ENCODE data around the gene KLHL25.

The KLHL25 gene

DNA sequence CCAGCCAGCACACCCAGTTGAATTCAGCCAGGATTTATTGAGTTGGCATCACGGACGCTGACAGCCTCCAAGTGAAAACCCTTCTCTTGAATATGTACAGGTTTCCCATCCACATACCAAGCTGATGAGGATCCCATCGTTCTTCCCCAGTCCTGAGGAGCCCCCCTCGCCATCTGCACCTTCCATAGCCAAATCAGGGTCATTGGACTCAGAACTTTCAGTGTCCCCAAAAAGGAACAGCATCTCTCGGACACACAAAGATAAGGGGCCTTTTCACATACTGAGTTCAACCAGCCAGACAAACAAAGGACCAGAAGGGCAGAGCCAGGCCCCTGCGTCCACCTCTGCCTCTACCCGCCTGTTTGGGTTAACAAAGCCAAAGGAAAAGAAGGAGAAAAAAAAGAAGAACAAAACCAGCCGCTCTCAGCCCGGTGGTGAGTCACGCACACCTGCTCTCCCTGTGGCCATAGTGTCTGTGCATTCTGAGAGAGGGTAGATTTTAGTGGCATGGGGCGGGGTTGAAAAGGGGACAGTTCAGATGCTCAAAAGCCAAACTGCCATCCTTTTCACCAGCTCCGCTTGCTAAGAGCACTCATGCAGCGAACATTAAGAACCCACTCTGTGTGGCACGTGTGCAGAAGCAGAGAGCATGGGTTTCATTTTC lies 51.2 kb downstream of the KLHL25 start:
- DNase-seq = no peak

DNA sequence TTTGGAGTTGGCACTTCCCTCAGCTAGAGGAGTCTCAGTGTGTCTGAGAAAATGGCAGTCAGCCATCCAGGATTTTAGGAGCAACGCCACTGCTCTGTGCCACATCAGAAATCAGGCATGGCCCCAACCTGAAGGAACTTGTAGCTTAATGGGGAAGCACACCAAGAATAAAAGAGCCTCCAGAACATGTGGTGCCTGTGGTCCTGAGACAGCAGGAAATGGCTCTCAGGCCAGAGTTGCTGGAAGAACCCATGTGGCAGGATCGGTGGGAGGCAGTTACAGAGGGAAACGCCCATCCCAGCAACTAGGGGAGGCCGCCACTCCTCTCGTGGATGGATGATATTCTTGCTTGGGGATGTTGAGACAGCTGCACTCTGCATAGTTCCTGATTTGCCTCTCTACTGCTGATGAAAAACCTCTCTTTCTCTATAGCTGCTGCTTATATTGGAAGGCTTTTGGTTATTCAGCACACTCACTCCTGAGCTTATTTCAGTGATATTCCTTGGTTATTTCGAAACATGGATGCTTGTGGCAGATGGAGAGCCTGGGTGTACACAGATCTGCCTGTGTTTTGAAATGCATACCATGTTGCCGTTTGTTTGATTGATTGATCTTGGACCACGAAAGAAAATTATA lies 52.4 kb downstream of the KLHL25 start:
- DNase-seq = no peak

DNA sequence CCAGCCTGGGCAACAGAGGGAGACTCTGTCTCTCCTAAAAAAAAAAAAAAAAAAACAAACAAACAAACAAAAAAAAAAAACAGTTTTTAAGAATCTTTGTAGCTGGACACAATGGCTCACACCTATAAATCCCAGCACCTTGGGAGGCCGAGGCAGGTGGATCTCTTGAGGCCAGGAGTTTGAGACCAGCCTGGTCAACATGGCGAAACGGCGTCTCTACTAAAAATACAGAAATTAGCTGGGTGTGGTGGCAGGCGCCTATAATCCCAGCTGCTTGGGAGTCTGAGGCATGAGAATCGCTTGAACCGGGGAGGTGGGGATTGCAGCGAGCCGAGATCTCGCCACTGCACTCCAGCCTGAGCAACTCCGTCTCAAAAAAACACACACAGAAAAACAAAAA lies 53.1 kb downstream of the KLHL25 start:
- no peak for DNase-seq

DNA sequence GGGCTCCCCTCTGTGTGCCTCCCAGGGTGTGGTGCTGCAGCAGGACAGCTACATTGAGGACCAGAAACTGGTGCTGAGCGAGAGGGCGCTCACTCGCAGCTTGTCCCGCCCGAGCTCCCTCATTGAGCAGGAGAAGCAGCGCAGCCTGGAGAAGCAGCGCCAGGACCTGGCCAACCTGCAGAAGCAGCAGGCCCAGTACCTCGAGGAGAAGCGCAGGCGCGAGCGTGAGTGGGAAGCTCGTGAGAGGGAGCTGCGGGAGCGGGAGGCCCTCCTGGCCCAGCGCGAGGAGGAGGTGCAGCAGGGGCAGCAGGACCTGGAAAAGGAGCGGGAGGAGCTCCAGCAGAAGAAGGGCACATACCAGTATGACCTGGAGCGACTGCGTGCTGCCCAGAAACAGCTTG lies 53.7 kb downstream of the KLHL25 start:
- no peak for DNase-seq

DNA sequence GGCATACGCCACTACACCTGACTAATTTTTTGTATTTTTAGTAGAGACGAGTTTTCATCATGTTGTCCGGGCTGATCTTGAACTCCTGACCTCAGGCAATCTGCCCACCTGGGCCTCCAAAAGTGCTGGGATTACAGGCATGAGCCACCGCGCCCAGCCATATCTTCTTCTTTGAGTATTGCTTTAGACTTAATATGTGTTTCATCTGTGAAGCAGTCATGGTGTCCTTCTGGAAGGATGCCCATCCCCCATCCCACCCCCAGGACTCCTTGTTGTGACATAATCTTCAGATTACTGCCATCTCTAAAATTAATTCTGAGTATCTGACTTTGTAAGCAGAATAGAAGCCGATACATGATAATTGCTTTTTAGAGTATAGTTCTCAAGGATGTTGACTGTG lies 57.7 kb downstream of the KLHL25 start:
- no peak for DNase-seq

DNA sequence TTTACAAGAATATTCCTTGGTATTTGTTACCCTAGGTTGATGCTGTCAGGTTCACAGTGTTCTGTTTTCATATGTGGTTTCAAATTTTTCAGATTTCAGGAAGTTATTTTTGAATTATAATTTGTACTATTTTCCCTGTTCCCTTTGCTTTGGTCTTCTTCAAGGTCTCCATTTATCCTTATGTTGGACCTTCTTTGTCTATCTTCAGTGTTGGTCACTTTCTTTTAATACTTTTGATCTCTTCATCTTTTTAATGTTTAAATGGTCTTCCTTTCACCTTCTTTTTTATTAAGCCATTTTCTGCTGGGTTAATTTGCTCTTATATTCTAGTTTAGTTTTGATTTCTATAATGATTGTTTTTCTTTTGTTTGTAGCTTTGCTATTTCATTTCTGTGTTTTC lies 61.3 kb downstream of the KLHL25 start:
- no peak for DNase-seq

DNA sequence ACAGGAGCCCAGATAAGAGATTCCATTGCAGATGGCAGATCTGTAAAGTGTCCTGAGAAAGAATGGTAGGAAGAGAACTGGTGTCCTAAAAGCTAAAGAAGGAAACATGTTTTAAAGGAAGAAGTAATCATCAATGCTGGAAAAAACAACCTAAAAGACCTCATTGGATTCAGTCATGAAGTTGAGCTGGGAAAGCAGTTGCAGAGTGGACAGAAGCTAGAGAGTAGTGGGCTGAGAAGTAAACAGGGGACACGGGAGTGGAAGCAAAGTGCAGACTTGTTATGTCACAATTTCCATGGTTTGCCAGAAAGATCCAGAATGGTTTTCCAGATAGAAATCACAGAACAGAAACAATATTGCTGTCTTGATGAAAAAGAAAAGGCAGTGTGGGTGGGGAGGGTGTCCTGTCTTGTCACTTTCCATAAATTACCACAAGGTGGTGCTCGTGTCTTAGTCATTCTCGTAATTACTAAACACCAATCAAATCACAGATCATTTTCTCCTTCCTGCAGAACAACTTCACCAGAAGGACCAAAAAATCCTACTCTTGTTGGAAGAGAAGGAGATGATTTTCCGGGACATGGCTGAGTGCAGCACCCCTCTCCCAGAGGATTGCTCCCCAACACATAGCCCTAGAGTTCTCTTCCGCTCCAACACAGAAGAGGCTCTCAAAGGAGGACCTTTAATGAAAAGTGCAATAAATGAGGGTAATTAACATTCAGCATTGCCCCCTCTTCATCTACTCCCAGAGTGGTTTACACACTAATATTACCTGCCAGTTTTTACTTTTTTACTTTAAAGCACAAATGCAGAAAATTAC lies 64.5 kb downstream of the KLHL25 start:
- DNase-seq = peak; percentile 79

DNA sequence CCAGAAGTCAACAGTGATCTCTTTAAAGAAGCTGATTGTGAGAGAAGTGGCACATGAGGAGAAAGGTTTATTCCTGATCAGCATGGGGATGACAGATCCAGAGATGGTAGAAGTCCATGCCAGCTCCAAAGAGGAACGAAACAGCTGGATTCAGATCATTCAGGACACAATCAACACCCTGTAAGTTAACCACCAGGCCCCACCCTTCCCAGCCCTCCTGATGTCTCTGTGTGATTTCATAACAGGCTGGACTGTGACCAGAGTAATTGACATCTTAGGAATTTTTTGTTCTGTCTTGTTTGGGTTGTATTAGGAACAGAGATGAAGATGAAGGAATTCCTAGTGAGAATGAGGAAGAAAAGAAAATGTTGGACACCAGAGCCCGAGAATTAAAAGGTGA lies 67.7 kb downstream of the KLHL25 start:
- DNase-seq = no peak

DNA sequence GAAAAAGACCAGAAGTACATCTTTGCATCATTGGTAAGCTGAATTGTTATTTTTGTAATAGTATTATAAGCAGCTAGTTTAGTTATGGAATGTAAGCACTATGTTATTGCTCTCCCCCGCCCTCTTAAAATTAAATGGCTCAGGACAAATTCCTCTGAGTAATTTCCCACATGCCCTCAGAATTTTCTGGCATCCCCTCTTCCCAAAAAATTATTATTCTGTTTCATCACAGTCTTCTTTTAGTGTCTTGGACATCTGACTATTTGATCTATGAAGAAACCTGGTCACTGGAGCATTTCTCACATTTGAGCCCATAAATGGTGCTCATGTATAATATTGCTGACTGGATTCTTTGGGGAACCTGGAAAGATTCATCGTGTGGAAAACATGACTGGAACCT lies 68.3 kb downstream of the KLHL25 start:
- no peak for DNase-seq

DNA sequence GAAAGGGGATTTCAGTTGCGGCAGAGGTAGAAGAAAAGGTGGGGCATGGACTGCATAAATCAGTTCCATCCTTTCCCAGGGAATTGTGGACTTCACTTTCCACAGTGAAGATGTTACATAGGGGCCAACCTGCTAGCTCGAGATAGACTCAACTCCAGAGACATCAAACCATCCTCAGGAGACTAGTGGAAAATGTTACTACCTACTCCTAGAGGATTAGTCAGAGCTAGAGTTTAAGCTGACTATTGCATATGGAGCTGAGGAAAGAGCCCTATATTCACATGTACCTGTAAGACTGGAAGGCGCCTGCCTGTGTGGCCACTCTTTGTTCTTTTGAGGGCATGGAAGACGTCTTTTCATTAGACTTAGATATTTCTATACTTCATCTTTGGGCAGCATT lies 69.2 kb downstream of the KLHL25 start:
- no peak for DNase-seq

DNA sequence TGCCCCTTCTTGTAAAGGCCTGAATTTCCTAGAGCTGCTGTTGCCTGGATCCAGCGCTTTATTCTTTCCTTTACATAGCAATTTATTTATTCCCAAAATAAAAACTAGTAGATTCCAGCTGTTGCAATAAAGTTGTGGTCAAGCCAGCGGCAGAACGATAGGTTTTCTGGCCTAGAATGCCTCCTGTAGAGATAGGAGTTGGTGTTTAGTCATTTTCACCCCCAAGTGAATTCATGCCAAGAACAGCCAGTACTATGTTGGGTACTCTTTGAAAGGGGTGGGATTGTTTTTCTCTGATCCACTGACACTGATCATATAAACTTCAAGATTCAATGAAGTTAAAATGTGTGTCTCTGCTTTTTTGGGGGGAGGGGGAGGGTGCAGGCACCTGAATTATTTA lies 69.7 kb downstream of the KLHL25 start:
- no peak for DNase-seq

DNA sequence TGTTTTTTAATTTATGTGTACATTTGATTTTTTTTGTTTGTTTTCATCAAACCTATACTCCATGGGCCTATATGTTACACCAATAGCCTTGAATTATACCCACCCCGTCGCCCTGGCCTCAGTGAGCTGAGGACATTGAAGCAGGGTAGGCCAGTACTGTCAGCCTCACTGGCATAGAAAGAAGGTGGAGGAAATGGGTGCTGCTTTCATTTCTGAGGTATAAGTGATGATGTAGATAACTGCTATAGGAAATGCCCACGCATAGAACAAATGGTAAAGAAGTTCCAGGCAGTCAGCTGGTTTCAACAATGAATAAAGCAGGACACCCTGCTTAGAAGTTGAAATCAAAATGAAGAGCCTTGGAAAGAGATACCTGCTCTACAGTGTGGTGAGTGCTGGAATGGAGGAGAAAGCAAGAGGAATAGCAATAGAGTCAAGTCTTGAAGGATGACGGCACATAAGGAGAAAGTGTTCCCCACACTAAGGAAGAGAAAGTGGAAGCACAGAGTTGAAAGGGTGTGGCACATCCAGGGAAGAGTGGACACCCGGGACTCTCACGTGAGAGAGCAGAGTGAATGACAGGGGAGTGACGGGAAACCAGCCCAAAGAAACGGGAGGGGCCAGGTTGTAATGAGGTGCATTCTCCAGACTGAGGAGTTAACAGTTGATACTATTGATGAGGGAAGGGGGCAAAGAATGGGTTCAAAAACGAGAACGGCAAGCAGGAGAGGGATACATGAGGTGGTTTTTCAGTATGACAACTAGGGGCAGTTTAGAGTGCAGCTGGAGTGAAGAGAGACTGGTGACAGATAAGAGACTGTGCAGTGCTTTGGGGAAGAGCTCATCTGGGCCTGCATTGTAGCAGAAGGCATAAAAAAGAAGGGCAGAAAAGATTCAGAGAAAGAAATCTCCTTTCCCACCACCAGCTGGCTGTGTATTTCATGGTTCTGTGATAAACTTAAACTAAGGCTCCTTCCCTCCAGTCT lies 70.5 kb downstream of the KLHL25 start:
- peak; percentile 70 for DNase-seq

DNA sequence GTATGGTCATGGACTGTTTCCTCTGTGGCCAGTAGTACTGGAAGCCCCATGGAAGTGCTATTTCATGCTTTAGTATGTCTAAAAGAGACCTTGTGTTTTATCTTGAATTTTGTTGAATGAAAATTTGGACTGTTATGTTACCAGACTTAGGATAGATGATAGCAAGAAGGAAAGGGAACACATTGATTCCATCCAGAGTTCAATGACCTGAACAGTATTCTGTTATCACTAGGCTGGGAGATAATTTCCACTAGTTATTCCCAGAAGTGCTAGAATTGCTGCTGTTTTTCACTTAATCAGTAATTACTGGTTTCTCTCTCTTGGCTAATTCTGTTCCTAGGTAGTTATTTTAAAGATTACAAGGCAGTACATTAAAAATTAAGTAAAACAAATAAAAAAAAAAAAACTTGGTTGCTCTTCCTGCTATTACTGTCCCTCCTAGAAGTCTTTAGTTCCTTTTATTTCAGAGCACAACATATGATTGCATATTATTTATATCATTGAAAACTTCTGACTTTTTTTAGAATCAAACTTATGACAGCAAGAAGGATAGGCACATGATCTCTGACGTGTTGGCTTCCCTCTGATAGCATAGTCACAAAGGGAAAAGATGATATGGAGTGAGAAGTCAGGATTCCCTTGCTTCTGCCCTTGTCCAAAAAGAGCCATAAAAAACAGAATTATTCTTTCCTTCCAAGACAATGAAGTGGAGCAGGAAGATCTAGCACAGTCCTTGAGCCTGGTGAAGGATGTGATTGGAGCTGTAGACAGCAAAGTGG lies 72.2 kb downstream of the KLHL25 start:
- no peak for DNase-seq

DNA sequence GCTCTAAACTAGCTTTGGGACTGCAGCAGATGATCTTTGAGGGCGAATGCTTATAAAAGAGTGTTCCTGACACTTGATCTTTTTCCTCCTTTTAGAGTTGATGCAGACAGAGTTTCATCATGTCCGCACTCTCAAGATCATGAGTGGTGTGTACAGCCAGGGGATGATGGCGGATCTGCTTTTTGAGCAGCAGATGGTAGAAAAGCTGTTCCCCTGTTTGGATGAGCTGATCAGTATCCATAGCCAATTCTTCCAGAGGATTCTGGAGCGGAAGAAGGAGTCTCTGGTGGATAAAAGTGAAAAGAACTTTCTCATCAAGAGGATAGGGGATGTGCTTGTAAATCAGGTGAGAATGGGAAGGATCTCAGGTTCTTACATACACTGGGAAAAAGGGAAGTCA lies 75.7 kb downstream of the KLHL25 start:
- DNase-seq = no peak

DNA sequence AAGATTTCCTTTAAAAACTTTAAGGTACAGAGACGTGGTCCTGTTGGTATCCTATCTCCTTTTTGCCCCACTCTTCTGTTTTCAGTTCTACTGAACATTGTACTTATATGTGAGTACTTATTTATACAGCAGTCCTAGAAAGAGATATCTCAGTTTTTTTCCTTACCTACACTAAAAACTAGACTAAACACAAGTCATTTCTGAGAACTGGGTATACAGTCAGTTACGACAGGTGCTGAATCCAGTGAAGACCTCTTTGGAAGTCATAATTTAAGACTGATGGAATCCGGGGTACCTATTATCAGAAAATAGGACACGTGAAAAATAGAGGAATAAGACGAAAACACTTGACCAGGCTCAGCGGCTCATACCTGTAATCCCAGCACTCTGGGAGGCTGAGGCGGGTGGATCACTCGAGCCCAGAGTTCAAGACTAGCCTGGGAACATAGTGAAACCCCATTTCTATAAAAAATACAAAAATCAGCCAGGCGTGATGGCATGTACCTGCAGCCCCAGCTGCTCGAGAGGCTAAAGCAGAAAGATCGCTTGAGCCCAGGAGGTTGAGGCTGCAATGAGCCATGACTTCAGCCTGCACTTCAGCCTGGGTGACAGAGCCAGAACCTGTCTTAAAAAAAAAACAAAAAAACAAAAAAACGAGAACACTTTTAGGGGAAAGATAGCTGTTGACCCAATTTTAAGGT lies 76.3 kb downstream of the KLHL25 start:
- no peak for DNase-seq

DNA sequence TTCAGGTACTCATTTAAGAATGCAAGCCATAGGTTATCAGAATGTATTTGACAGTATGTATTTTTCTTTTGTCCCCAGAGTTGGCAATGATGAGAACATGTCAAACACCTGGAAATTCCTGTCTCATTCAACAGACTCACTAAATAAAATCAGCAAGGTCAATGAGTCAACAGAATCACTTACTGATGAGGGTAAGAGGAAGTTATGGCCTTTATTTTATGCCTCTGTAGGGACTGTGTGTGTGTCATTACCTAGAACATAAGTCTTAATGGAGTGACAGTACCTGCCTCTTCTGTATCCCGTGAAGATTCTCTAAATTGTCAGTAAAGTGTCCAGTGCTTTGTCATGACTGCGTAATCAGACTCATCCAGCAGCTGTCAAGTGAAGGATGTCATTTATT lies 77.5 kb downstream of the KLHL25 start:
- DNase-seq = no peak

DNA sequence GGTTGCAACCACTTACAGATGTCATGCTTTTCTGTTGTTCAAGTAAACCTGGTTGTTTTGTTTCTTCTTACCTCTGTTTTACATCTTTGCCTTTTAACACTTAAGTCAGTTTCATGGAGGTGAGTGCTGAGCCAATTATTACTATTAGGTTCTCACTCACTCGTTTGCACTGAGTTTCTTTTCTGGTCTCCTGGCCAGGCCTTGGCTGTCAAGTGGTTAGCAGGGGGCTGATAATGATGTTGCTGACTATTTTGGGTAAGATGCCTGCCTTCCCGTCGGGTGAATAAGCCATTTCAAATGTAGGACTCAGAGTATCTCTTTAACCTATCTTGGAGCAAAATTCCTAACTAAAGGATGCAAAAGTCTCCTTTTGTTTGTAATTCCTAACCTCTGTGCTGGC lies 78.5 kb downstream of the KLHL25 start:
- no peak for DNase-seq

DNA sequence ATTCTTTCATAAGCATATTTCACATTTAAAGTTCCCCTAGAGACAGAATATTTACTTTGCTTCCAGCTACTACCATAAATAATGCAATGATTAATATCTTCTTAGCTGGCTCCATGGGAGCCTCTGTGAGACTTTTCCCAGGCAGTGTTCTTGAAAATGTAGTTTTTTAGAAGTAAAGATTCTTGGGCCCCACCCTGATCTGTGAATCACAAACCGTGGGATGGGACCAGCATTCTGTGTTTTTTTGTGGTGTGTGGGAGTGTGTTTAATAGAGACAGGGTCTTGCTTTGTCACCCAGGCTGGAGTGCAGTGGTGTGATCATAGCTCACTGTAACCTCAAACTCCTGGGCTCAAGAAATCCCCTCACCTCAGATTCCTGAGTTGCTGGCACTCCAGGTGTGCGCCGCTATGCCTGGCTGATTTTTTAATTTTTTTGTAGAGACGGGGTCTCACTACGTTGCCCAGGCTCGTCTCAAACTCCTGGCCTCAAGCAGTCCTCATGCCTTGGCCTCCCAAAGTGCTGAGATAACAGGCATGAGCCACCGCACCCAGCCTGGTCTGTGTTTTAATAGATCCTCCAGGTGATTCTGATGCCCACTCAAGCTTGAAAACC lies 83.0 kb downstream of the KLHL25 start:
- DNase-seq = no peak

DNA sequence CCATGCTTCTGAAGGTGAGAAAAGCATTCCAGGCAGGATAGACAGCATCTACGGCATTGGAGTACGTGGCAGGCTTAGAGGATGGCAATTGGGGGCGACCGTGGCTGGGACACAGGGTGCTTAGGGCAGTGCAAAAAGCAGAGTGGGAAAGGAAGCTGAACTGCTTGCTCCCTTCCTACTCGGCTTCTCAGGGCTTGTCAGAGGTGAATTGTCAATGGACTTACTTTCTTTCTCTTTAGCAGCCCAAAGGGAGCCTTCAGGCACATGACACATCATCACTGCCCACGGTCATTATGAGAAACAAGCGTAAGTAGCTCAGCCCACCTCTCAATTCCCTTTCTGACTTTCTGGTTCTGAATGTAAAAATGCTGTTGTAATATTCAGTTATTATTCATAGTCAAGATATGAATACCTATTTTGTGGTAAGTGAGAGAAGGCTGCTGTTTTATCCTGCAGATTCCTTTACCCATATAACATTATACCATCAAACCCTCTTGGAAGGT lies 84.3 kb downstream of the KLHL25 start:
- DNase-seq = no peak

Measured in CD4-positive, alpha-beta T cell treated with Interleukin-17A for 1 hour (primary cell).